Activated effector memory CD4-positive, alpha-beta T cell treated with Interleukin-2 at 50 U/mL for 16 hours (primary cell): Measurements from ENCODE around the gene KRTAP26-1.

Experiments used
- DNase-seq: peaks from one replicate; pipeline ENCODE4 v3.0.0-alpha.2; 2020

Gene KRTAP26-1

GRCh38 chr21:30320215-30320614, at the start of gene KRTAP26-1:
Gene KRTAP26-1, minus strand, starts transcription at chr21:30320315. Its CDS starts 280 bp downstream, at chr21:30320035.
- no peak for DNase-seq

- DNase-seq = no peak
Measured at GRCh38 chr21:30355906-30356305, 35.8 kb upstream of the KRTAP26-1 start.

- no peak for DNase-seq
Measured at GRCh38 chr21:30354308-30355005, 34.3 kb upstream of the KRTAP26-1 start.

GRCh38 chr21:30351534-30351933, 31.4 kb upstream of the KRTAP26-1 start:
- no peak for DNase-seq

- DNase-seq = no peak
Measured at GRCh38 chr21:30349572-30349971, 29.5 kb upstream of the KRTAP26-1 start.

GRCh38 chr21:30348506-30348905, 28.4 kb upstream of the KRTAP26-1 start, which contains the start of gene KRTAP23-1:
Gene KRTAP23-1, minus strand, starts transcription at chr21:30348606. Its CDS starts 0 bp downstream, at chr21:30348606.
- no peak for DNase-seq

GRCh38 chr21:30345014-30345413, 24.9 kb upstream of the KRTAP26-1 start:
- DNase-seq = no peak

GRCh38 chr21:30340714-30341573, 20.8 kb upstream of the KRTAP26-1 start:
- DNase-seq = no peak

GRCh38 chr21:30338717-30339116, 18.6 kb upstream of the KRTAP26-1 start:
- no peak for DNase-seq

- DNase-seq = no peak
Measured at GRCh38 chr21:30337772-30338171, 17.7 kb upstream of the KRTAP26-1 start.

- no peak for DNase-seq
Measured at GRCh38 chr21:30337276-30337744, 17.2 kb upstream of the KRTAP26-1 start, which contains the start of gene KRTAP27-1. Gene KRTAP27-1, minus strand, starts transcription at chr21:30337694. Its CDS starts 26 bp downstream, at chr21:30337668.

GRCh38 chr21:30336596-30336995, 16.5 kb upstream of the KRTAP26-1 start:
- no peak for DNase-seq

- DNase-seq = no peak
Measured at GRCh38 chr21:30333736-30334135, 13.6 kb upstream of the KRTAP26-1 start.

GRCh38 chr21:30332681-30333080, 12.6 kb upstream of the KRTAP26-1 start:
- DNase-seq = no peak

- DNase-seq = no peak
Measured at GRCh38 chr21:30329203-30329875, 9.2 kb upstream of the KRTAP26-1 start.

- no peak for DNase-seq
Measured at GRCh38 chr21:30326390-30326789, 6.3 kb upstream of the KRTAP26-1 start.

GRCh38 chr21:30315701-30316100, 4.4 kb downstream of the KRTAP26-1 start:
- DNase-seq = no peak

- no peak for DNase-seq
Measured at GRCh38 chr21:30306884-30307283, 13.2 kb downstream of the KRTAP26-1 start.

GRCh38 chr21:30305136-30305535, 15.0 kb downstream of the KRTAP26-1 start:
- no peak for DNase-seq

- DNase-seq = no peak
Measured at GRCh38 chr21:30289215-30289614, 30.9 kb downstream of the KRTAP26-1 start, which contains the start of gene KRTAP25-1. Gene KRTAP25-1, minus strand, starts transcription at chr21:30289514. Its CDS starts 24 bp downstream, at chr21:30289490.

GRCh38 chr21:30282850-30283249, 37.3 kb downstream of the KRTAP26-1 start, which contains the start of gene KRTAP24-1:
Gene KRTAP24-1, minus strand, starts transcription at chr21:30282950. Its CDS starts 18 bp downstream, at chr21:30282932.
- DNase-seq = no peak

GRCh38 chr21:30271611-30272010, 48.5 kb downstream of the KRTAP26-1 start:
- DNase-seq = no peak

- no peak for DNase-seq
Measured at GRCh38 chr21:30271156-30271555, 49.0 kb downstream of the KRTAP26-1 start.
